GM12873 (cell line): ENCODE measurements around the gene PTPRT.

ENCODE experiments used
- CTCF ChIP-seq: IDR thresholded peaks from 2 replicates; pipeline ENCODE4 v1.5.1; 2012; ENCODE audit warnings: low read depth, mild to moderate bottlenecking, moderate library complexity, low read length, control low read depth; ENCODE audit not compliant: insufficient read depth; ENCODE audit errors: missing control alignments

PTPRT gene

GRCh38 chr20:42975974-42976373 lies 213.7 kb downstream of the PTPRT start:
- TF ChIP-seq CTCF: no peak

- TF ChIP-seq CTCF: no peak
Observed at GRCh38 chr20:42974347-42974746, 215.4 kb downstream of the PTPRT start.

GRCh38 chr20:42972591-42972990 lies 217.1 kb downstream of the PTPRT start:
- TF ChIP-seq CTCF: no peak

- no peak for TF ChIP-seq CTCF
Observed at GRCh38 chr20:42968746-42969145, 221.0 kb downstream of the PTPRT start.

GRCh38 chr20:42963796-42964195 lies 225.9 kb downstream of the PTPRT start:
- no peak for TF ChIP-seq CTCF

- no peak for TF ChIP-seq CTCF
Observed at GRCh38 chr20:42961771-42962170, 227.9 kb downstream of the PTPRT start.

GRCh38 chr20:42959996-42960395 lies 229.7 kb downstream of the PTPRT start:
- no peak for TF ChIP-seq CTCF
